GM12891 (cell line): ENCODE data around the gene ATP11A.

Experiments used
- POLR2A ChIP-seq: IDR thresholded peaks from 2 replicates; pipeline ENCODE4 v1.6.1; 2011; ENCODE audit warnings: low read depth, low read length, control low read depth
- POLR2AphosphoS5 ChIP-seq: IDR thresholded peaks from 2 replicates; pipeline ENCODE4 v1.6.1; 2011; ENCODE audit warnings: low read depth, low read length, control low read depth
- TAF1 ChIP-seq: IDR thresholded peaks from 2 replicates; pipeline ENCODE4 v1.6.1; 2011; ENCODE audit warnings: low read depth, low read length, control low read depth

- TF ChIP-seq POLR2A, result no peak
- no peak for TF ChIP-seq TAF1
- TF ChIP-seq POLR2AphosphoS5, result no peak
Measured at GRCh38 chr13:112791663-112792440, 102.0 kb downstream of the ATP11A start.
